SU-DHL-6 (cell line): ENCODE data around the gene C19orf67.

Experiments used
- H2AFZ ChIP-seq: fragments of 200-600 bp; sonication (generic); 2 replicates; pipeline ENCODE4 v1.6.1; 2014; ENCODE audit warnings: low read depth, mild to moderate bottlenecking, moderate library complexity, mixed read lengths, antibody characterized with exemption, low read length; ENCODE audit not compliant: severe bottlenecking
- H3F3A ChIP-seq: fragments of 200-600 bp; shearing (Covaris generic); 2 replicates; pipeline ENCODE4 v1.6.0; 2016; ENCODE audit warnings: antibody characterized with exemption, mild to moderate bottlenecking; ENCODE audit not compliant: insufficient read depth
- H3K27ac ChIP-seq: fragments of 200-600 bp; sonication (generic); 2 replicates; pipeline ENCODE4 v1.5.1; 2016; ENCODE audit warnings: low read depth, mild to moderate bottlenecking, low read length, moderate library complexity, mixed read lengths
- H3K27me3 ChIP-seq: fragments of 200-600 bp; sonication (generic), shearing (Covaris generic); 2 replicates; pipeline ENCODE4 v1.6.0; 2014; ENCODE audit warnings: mild to moderate bottlenecking, low read length
- H3K36me3 ChIP-seq: fragments of 200-600 bp; sonication (generic); 2 replicates; pipeline ENCODE4 v1.6.1; 2014; ENCODE audit warnings: mild to moderate bottlenecking, low read length, mixed read lengths
- H3K4me2 ChIP-seq: fragments of 300-600, 200-600 bp; shearing (Covaris generic), sonication (generic); 2 replicates; pipeline ENCODE4 v1.6.0; 2014; ENCODE audit warnings: low read length, low read depth, mild to moderate bottlenecking; ENCODE audit not compliant: poor library complexity, severe bottlenecking
- H3K4me3 ChIP-seq: fragments of 200-600 bp; sonication (generic); 2 replicates; pipeline ENCODE4 v1.5.1; 2014; ENCODE audit warnings: antibody characterized with exemption, low read length, mild to moderate bottlenecking, mixed read lengths; ENCODE audit not compliant: insufficient read depth, poor library complexity, severe bottlenecking
- H3K79me2 ChIP-seq: fragments of 200-600 bp; sonication (generic); 2 replicates; pipeline ENCODE4 v1.6.1; 2014; ENCODE audit warnings: mild to moderate bottlenecking, low read length, moderate library complexity; ENCODE audit not compliant: insufficient read depth
- H3K9ac ChIP-seq: fragments of 200-600 bp; sonication (generic); 2 replicates; pipeline ENCODE4 v1.7.0; 2014; ENCODE audit warnings: mild to moderate bottlenecking, low read length
- H3K9me2 ChIP-seq: fragments of 200-600 bp; sonication (generic); replicated peaks from 2 replicates; pipeline ENCODE4 v1.6.1; 2014; ENCODE audit warnings: low read length; ENCODE audit not compliant: insufficient read depth
- H3K9me3 ChIP-seq: fragments of 200-600 bp; sonication (generic); 2 replicates; pipeline ENCODE4 v1.6.1; 2014; ENCODE audit warnings: low read length, mixed read lengths; ENCODE audit not compliant: insufficient read depth
- H4K20me1 ChIP-seq: fragments of 200-600 bp; sonication (generic); 2 replicates; pipeline ENCODE4 v1.6.1; 2014; ENCODE audit warnings: low read depth, mild to moderate bottlenecking, antibody characterized with exemption, low read length, moderate library complexity, mixed read lengths
- EZH2phosphoT487 ChIP-seq: fragments of 200-600 bp; sonication (generic), shearing (Covaris generic); conservative IDR thresholded peaks from 2 replicates; pipeline ENCODE4 v1.6.1; 2018; ENCODE audit warnings: mild to moderate bottlenecking, antibody characterized with exemption, low read length, moderate library complexity, mixed read lengths
- TF ChIP-seq, protein P1 (sequence below): fragments of 200-600 bp; sonication (generic); IDR thresholded peaks from one replicate; pipeline ENCODE4 v1.5.1; 2017; ENCODE audit warnings: antibody characterized with exemption, mild to moderate bottlenecking, low read length, moderate library complexity; ENCODE audit not compliant: insufficient read depth, poor library complexity, severe bottlenecking

The C19orf67 gene

DNA sequence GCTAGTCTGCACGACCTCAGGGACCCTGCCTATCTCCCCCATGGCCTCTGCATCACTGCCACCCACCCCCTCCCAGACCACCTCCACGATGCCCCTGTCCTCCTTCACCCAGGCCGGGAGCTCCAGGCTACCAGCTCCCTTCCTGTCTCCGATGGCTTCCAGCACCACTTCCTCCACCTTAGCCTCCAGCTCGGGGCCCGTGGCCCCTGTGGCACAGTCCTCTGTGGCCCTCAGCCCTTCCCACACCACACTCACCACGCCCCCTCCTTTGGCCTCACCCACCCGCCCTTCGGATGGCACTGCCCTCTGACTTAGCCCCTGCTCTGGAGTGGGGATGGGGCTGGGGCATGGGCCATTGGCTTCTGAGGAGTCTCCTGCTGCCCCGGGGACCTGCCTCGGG is 30.9 kb downstream of the C19orf67 start:
- Histone ChIP-seq H3K27me3 (no peaks in the 10 kb centered on the region), H3K36me3 (no peaks in the 10 kb centered on the region), H2AFZ (no peak overlapping the region), H3K4me2 (no peak overlapping the region), H3K9me2 (no peaks in the 10 kb centered on the region), H4K20me1 (no peaks in the 10 kb centered on the region), H3F3A (no peaks in the 10 kb centered on the region), H3K9me3 (no peaks in the 10 kb centered on the region), H3K27ac (no peak overlapping the region), H3K4me3 (no peak overlapping the region), H3K79me2 (no peaks in the 10 kb centered on the region), H3K9ac (no peak overlapping the region)
- TF ChIP-seq, protein P1, sequence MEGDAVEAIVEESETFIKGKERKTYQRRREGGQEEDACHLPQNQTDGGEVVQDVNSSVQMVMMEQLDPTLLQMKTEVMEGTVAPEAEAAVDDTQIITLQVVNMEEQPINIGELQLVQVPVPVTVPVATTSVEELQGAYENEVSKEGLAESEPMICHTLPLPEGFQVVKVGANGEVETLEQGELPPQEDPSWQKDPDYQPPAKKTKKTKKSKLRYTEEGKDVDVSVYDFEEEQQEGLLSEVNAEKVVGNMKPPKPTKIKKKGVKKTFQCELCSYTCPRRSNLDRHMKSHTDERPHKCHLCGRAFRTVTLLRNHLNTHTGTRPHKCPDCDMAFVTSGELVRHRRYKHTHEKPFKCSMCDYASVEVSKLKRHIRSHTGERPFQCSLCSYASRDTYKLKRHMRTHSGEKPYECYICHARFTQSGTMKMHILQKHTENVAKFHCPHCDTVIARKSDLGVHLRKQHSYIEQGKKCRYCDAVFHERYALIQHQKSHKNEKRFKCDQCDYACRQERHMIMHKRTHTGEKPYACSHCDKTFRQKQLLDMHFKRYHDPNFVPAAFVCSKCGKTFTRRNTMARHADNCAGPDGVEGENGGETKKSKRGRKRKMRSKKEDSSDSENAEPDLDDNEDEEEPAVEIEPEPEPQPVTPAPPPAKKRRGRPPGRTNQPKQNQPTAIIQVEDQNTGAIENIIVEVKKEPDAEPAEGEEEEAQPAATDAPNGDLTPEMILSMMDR = no peak
- TF ChIP-seq EZH2phosphoT487 = no peak

DNA sequence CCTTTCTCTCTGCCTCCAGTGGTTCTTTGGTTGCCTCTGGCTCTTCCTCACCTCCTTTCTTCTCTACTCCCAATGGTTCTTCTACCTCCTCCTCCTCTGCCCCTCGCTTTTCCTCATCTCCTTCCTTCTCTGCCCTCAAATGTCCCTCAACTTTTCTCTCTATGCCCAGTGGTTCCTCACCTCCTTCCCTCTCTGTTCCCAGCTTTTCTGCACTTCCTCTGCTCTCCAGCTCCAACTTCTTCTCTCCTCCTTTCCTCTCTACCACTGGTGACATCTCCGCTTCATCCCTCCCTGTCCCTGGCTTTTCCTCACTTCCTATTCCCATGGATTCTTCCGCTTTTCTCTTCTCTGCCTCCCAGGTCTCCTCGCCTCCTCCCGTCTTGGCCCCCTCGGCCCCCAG is 31.5 kb downstream of the C19orf67 start:
- H3K36me3 ChIP-seq = no peaks in the 10 kb centered on the region
- TF ChIP-seq, protein P1 = no peak

DNA sequence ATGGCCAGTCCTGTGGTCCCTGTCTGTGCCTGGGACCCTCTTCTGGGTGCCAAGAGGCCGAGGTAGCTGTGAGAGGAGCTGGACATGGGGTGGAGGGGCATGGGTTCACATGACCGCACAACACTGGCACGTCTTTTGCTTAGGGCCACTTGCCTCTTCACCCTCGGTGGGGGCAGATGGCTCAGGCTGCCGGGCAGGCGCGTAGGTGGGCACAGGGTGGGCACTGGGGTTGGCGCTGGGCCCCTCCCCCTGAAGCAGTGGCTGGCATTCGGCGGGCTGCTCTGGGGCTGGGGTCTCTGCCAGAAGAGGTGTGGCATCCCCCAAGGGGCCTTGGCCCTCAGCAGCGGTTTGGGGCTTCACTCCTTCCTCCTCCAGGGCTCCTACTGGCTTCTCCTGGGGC is 32.1 kb downstream of the C19orf67 start:
- no peak overlapping the region for H2AFZ ChIP-seq
- no peak overlapping the region for H3K9ac ChIP-seq
- H3K27ac ChIP-seq = no peak overlapping the region
- no peaks in the 10 kb centered on the region for H3K9me2 ChIP-seq
- H3K9me3 ChIP-seq = no peaks in the 10 kb centered on the region
- TF ChIP-seq, protein P1 = no peak
- TF ChIP-seq EZH2phosphoT487 = no peak
- H3K27me3 ChIP-seq = no peaks in the 10 kb centered on the region
- no peaks in the 10 kb centered on the region for H4K20me1 ChIP-seq
- no peak overlapping the region for H3K4me3 ChIP-seq
- no peaks in the 10 kb centered on the region for H3F3A ChIP-seq
- H3K79me2 ChIP-seq = no peaks in the 10 kb centered on the region
- peaks cover under 1% of the 10 kb centered on the region; the same call in 1 of the 2 replicates for H3K36me3 ChIP-seq
- H3K4me2 ChIP-seq = no peak overlapping the region

More for the DNA sequence above, 31.5 kb downstream of the C19orf67 start:
- no peaks in the 10 kb centered on the region for H3K27me3 ChIP-seq
- H3K9ac ChIP-seq = no peak overlapping the region
- H3K79me2 ChIP-seq = no peaks in the 10 kb centered on the region
- H3K9me2 ChIP-seq = no peaks in the 10 kb centered on the region
- H3K4me2 ChIP-seq = no peak overlapping the region
- no peaks in the 10 kb centered on the region for H4K20me1 ChIP-seq
- H3K27ac ChIP-seq = no peak overlapping the region
- no peaks in the 10 kb centered on the region for H3F3A ChIP-seq
- H3K9me3 ChIP-seq = no peaks in the 10 kb centered on the region
- no peak overlapping the region for H3K4me3 ChIP-seq
- H2AFZ ChIP-seq = no peak overlapping the region
